Measurements from ENCODE around the gene MAP3K6. TPM values are rescaled to one million over a fixed set of nuclear protein-coding genes. Genes with fewer than 3 reads are reported as not detected.
A peak's percentile ranks its signal among the peaks of the same experiment; 100 is the strongest.

MAP3K6 gene
- total and polyA plus RNA-seq, 2 of the 4 experiments (the other 2 are of a cell fraction): 4.8 to 15.9 TPM

- Histone ChIP-seq H3K27ac (ENCODE audit: insufficient read depth, low read length) (no peak overlapping the region), H2BK20ac (ENCODE audit: low read depth, low read length) (no peak overlapping the region), H3K4me2 (ENCODE audit: low read depth, low read length) (no peak overlapping the region), H2AK5ac (ENCODE audit: low read depth, low read length) (no peak overlapping the region), H3K56ac (ENCODE audit: extremely low read depth, insufficient read depth, low read length) (no peak overlapping the region), H3K4me3 (ENCODE audit: insufficient read depth, low read depth, low read length) (no peak overlapping the region), H3K4me1 (ENCODE audit: control insufficient read depth, insufficient read depth, low read length) (peaks cover 7% of the 10 kb centered on the region; the same call in 1 of the 2 replicates), H4K91ac (ENCODE audit: insufficient read depth, low read depth, low read length) (no peak overlapping the region), H3K9me1 (ENCODE audit: insufficient read depth, low read length) (peaks cover 12% of the 10 kb centered on the region), H3K23ac (ENCODE audit: low read depth, low read length) (no peak overlapping the region), H3K36me3 (ENCODE audit: control insufficient read depth, insufficient read depth, low read length) (peaks cover 47% of the 10 kb centered on the region), H3K4ac (ENCODE audit: low read depth, low read length) (no peak overlapping the region), H3K27me3 (ENCODE audit: control insufficient read depth, insufficient read depth, low read length) (no peaks in the 10 kb centered on the region), H2BK5ac (ENCODE audit: low read depth, low read length, poor library complexity, severe bottlenecking) (no peak overlapping the region), H3K9ac (ENCODE audit: low read depth, low read length) (no peak overlapping the region), H2AFZ (replicated peaks; ENCODE audit: low read length, poor library complexity) (no peak overlapping the region), H3K79me1 (ENCODE audit: low read depth in 1 of 2, low read length in 2 of 2) (peaks cover 6 to 13% of the 10 kb centered on the region in 2 experiments; a peak in 3 of 4 replicates), H2BK15ac (ENCODE audit: low read depth, low read length) (no peak overlapping the region), H3K9me3 (ENCODE audit: control insufficient read depth, insufficient read depth, low read length) (no peaks in the 10 kb centered on the region), H4K20me1 (ENCODE audit: insufficient read depth, low read length) (peaks cover 2% of the 10 kb centered on the region; the same call in 1 of the 2 replicates), H2AK9ac (replicated peaks; ENCODE audit: low read depth, low read length, poor library complexity) (peak overlapping the region; percentile 42), H3K18ac (ENCODE audit: low read depth, low read length) (no peak overlapping the region), H3K14ac (replicated peaks; ENCODE audit: low read depth, low read length) (no peak overlapping the region), H4K8ac (ENCODE audit: low read depth in 2 of 2, low read length in 2 of 2) (no peak overlapping the region), H2BK120ac (ENCODE audit: low read depth, low read length) (no peak overlapping the region), H4K5ac (ENCODE audit: low read depth, low read length) (no peak overlapping the region)
- in situ Hi-C loops (cut with MboI; ENCODE audit: low sequenced_read_pairs) (no loop called here), intact Hi-C loops (cut with micrococcal nuclease) (no loop called here), dilution Hi-C loops (cut with HindIII; ENCODE audit: low sequenced_read_pairs, unreplicated experiment) (no loop called here)
- ATAC-seq (ENCODE audit: low read depth) (no peak), DNase-seq (no peak)
- WGBS, 2 experiments (ENCODE audit: extremely low coverage in 2 of 2, insufficient read length in 1 of 2): 81% methylated on average over 10 of the region's 21 CpGs; no CpG with 5 or more reads in 1 of the 2 experiments
- no peak for TF ChIP-seq POLR2A (IDR thresholded peaks at IDR 0.05; ENCODE audit: low read depth, low read length)
- no peak for TF ChIP-seq BHLHE40 (IDR thresholded peaks at IDR 0.05; ENCODE audit: low read depth, low read length)
- no peak for TF ChIP-seq ELK1 (IDR thresholded peaks at IDR 0.05; ENCODE audit: borderline replicate concordance, low read depth, low read length)
- no peak for TF ChIP-seq RAD21 (IDR thresholded peaks at IDR 0.05; ENCODE audit: low read length)
- TF ChIP-seq, protein P1, sequence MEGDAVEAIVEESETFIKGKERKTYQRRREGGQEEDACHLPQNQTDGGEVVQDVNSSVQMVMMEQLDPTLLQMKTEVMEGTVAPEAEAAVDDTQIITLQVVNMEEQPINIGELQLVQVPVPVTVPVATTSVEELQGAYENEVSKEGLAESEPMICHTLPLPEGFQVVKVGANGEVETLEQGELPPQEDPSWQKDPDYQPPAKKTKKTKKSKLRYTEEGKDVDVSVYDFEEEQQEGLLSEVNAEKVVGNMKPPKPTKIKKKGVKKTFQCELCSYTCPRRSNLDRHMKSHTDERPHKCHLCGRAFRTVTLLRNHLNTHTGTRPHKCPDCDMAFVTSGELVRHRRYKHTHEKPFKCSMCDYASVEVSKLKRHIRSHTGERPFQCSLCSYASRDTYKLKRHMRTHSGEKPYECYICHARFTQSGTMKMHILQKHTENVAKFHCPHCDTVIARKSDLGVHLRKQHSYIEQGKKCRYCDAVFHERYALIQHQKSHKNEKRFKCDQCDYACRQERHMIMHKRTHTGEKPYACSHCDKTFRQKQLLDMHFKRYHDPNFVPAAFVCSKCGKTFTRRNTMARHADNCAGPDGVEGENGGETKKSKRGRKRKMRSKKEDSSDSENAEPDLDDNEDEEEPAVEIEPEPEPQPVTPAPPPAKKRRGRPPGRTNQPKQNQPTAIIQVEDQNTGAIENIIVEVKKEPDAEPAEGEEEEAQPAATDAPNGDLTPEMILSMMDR (conservative IDR thresholded peaks at IDR 0.05; ENCODE audit: low read depth, low read length): no peak
- no TSS peak for BruUV-seq (replicated peaks)
- CTCF ChIA-PET: no interaction called here
- POLR2A ChIA-PET (ENCODE audit: unreplicated experiment): no interaction called here
Observed at GRCh38 chr1:27361044-27361402, 5.7 kb downstream of the MAP3K6 start.
